GM12878 (cell line): ENCODE data around the gene OPN4. TPM values are rescaled to one million over a fixed set of nuclear protein-coding genes. Genes with fewer than 3 reads are reported as not detected.

Source experiments
- ATAC-seq: fragments of 200-7000 bp; cut with Tn5 transposase; 3 replicates; pipeline ENCODE4 v1.9.1; 2020; ENCODE audit warnings: mild to moderate bottlenecking, moderate library complexity
- BruUV-seq: library from RNA; stranded (reverse); fragments of 400-500 nt; replicated peaks from 2 replicates; lab custom pipeline; 2021; lab: Mats Ljungman, UMichigan
- CTCF ChIA-PET: fragments of 300-600 bp; sonication (Branson Sonifier 250); formaldehyde crosslinking; extraction: SDS; loops from one replicate; lab custom pipeline; 2021; ENCODE audit warnings: inconsistent platforms; lab: Yijun Ruan, JAX
- POLR2A ChIA-PET: fragments of 350-600 bp; formaldehyde crosslinking; extraction: SDS; loops from one replicate; lab custom pipeline; 2021; ENCODE audit warnings: inconsistent platforms; lab: Charles Lee
- RAD21 ChIA-PET: fragments of 300-600 bp; sonication (Branson Sonifier 250); formaldehyde crosslinking; loops from one replicate; lab custom pipeline; 2023; ENCODE audit warnings: antibody characterized with exemption; ENCODE audit not compliant: unreplicated experiment; lab: Charles Lee
- SMC1A ChIA-PET: fragments of 300-600 bp; sonication (Branson Sonifier 250); formaldehyde crosslinking; loops from one replicate; lab custom pipeline; 2023; ENCODE audit not compliant: unreplicated experiment, uncharacterized antibody; lab: Charles Lee
- DNase-seq: peaks from one replicate; pipeline ENCODE4 v3.0.0-alpha.2; 2011; ENCODE audit warnings: low read depth, low spot score
- FAIRE-seq: peaks from 3 replicates; lab custom pipeline; 2011; peaks lifted over from hg19 to GRCh38; lab: Jason Lieb, UNC
- H2AFZ ChIP-seq: 2 replicates; pipeline ENCODE4 v1.6.0; 2011; ENCODE audit warnings: low read depth, low read length, control low read depth; ENCODE audit not compliant: control insufficient read depth
- H3K27ac ChIP-seq: 2 replicates; pipeline ENCODE4 v1.5.1; 2011; ENCODE audit warnings: control low read depth; ENCODE audit not compliant: control insufficient read depth, insufficient read depth
- H3K27me3 ChIP-seq, 2 experiments: replicated peaks in 1 of 2; 2 replicates each; pipeline versions ENCODE4 v1.6.0 to v1.6.1; 2011; ENCODE audit warnings: low read length in 1 of 2; ENCODE audit not compliant: control insufficient read depth in 2 of 2, insufficient read depth in 2 of 2
- H3K36me3 ChIP-seq, 2 experiments: 2 replicates each; pipeline ENCODE4 v1.5.1; 2011; ENCODE audit warnings: low read length in 1 of 2; ENCODE audit not compliant: control insufficient read depth in 2 of 2, insufficient read depth in 2 of 2
- H3K4me1 ChIP-seq: 2 replicates; pipeline ENCODE4 v1.6.1; 2011; ENCODE audit warnings: mild to moderate bottlenecking, low read length, moderate library complexity, mixed read lengths; ENCODE audit not compliant: control insufficient read depth, insufficient read depth
- H3K4me2 ChIP-seq: 2 replicates; pipeline ENCODE4 v1.6.0; 2011; ENCODE audit warnings: control low read depth; ENCODE audit not compliant: control insufficient read depth, insufficient read depth
- H3K4me3 ChIP-seq: fragments of 200-600 bp; sonication (generic); 2 replicates; pipeline ENCODE4 v1.5.1; 2016
- H3K79me2 ChIP-seq: 2 replicates; pipeline ENCODE4 v1.6.0; 2011; ENCODE audit warnings: low read length; ENCODE audit not compliant: control insufficient read depth, insufficient read depth
- H3K9ac ChIP-seq: 2 replicates; pipeline ENCODE4 v1.8.0; 2011; ENCODE audit warnings: low read length, control low read depth, mixed read lengths; ENCODE audit not compliant: control insufficient read depth, insufficient read depth
- H3K9me3 ChIP-seq: replicated peaks from 3 replicates; pipeline ENCODE4 v1.5.1; 2011; ENCODE audit warnings: mild to moderate bottlenecking, low read length; ENCODE audit not compliant: control insufficient read depth, insufficient read depth
- H4K20me1 ChIP-seq: 2 replicates; pipeline ENCODE4 v1.6.0; 2011; ENCODE audit not compliant: control insufficient read depth, insufficient read depth
- DPF2 ChIP-seq: fragments of 450-650 bp; IDR thresholded peaks from 2 replicates; pipeline ENCODE4 v1.6.1; 2017; ENCODE audit warnings: mild to moderate bottlenecking
- GATAD2B ChIP-seq: fragments of 450-650 bp; conservative IDR thresholded peaks from 2 replicates; pipeline ENCODE4 v1.6.1; 2017; ENCODE audit warnings: low read depth, mild to moderate bottlenecking, moderate library complexity
- HDGF ChIP-seq: fragments of 450-650 bp; IDR thresholded peaks from 2 replicates; pipeline ENCODE4 v1.6.1; 2016; ENCODE audit warnings: antibody characterized with exemption
- IKZF1 ChIP-seq: fragments of 450-650 bp; conservative IDR thresholded peaks from 2 replicates; pipeline ENCODE4 v1.6.1; 2017; ENCODE audit warnings: antibody characterized with exemption, mild to moderate bottlenecking
- IKZF2 ChIP-seq, 2 experiments: fragments of 450-650 bp; IDR thresholded peaks; 2 replicates each; pipeline ENCODE4 v1.6.1; 2017; ENCODE audit warnings: mild to moderate bottlenecking in 2 of 2, moderate library complexity in 2 of 2
- KDM1A ChIP-seq: fragments of 200-600 bp; sonication (generic); IDR thresholded peaks from 2 replicates; pipeline ENCODE4 v1.6.1; 2016; ENCODE audit warnings: borderline replicate concordance
- MEF2B ChIP-seq: fragments of 450-650 bp; IDR thresholded peaks from 2 replicates; pipeline ENCODE4 v1.6.1; 2018; ENCODE audit warnings: mild to moderate bottlenecking, moderate library complexity; ENCODE audit not compliant: partially characterized antibody, poor library complexity, severe bottlenecking
- RUNX3 ChIP-seq: IDR thresholded peaks from 2 replicates; pipeline ENCODE4 v1.6.1; 2012; ENCODE audit warnings: low read length, inconsistent platforms
- ZNF687 ChIP-seq: fragments of 450-650 bp; IDR thresholded peaks from 2 replicates; pipeline ENCODE4 v1.6.1; 2017; ENCODE audit warnings: mild to moderate bottlenecking, moderate library complexity
- WGBS: methylation state at CpG from one replicate; pipeline ENCODE4 v1.1.6; 2016; ENCODE audit warnings: low lambda C conversion rate; ENCODE audit not compliant: insufficient replicate concordance, insufficient coverage; ENCODE audit errors: missing lambda C conversion rate; 5-methylcytosine and 5-hydroxymethylcytosine counted together
- in situ Hi-C: fragments of 300-500 bp; cut with MboI; formaldehyde crosslinking; loops from 9 replicates; pipeline ENCODE4 v1.14.3; 2018; ENCODE audit warnings: mixed read lengths
- intact Hi-C: fragments of 100-400 bp; cut with micrococcal nuclease; formaldehyde crosslinking; loops from one replicate; pipeline ENCODE4 v1.14.2; 2022; ENCODE audit not compliant: unreplicated experiment
- polyA plus RNA-seq, 11 experiments: library from polyadenylated mRNA; depleted of rRNA in 4 of 11; unstranded in 6 of 11; stranded (reverse) in 5 of 11; fragments of >200 nt; fragmentation: Nextera tagmentation in 4 of 11; fragmentation: Illumina TruSeq in 1 of 11; extraction: Ambion mirVana in 4 of 11; extraction: Trizol in 1 of 11; gene quantifications; 1 replicate in 1 of 11; 2 replicates in 10 of 11; pipeline versions ENCODE4 v1.2.1 to v1.2.3, GENCODE V29; 2011 to 2016; ENCODE audit warnings: inconsistent platforms in 2 of 11, missing spikeins in 2 of 11, low read depth in 1 of 11
- total RNA-seq, 4 experiments: library from RNA; depleted of rRNA in 3 of 4; stranded (reverse); fragments of >200 nt in 3 of 4; fragmentation: Illumina TruSeq in 1 of 4; extraction: Trizol in 1 of 4; gene quantifications; 2 replicates each; pipeline versions ENCODE4 v1.2.1 to v1.2.3, GENCODE V29; 2013 to 2021

Gene OPN4
- total and polyA plus RNA-seq, 10 of the 15 experiments (the other 5 are each of a cell fraction or from before 2014, with no cell fraction given): not detected

- intact Hi-C loops: no loop called here
- Histone ChIP-seq H3K9ac (no peak overlapping the region), H3K9me3 (no peaks in the 10 kb centered on the region), H3K27ac (no peak overlapping the region), H3K79me2 (no peaks in the 10 kb centered on the region), H3K27me3 (no peaks in the 10 kb centered on the region; a peak in 1 of 4 replicates), H3K4me1 (no peaks in the 10 kb centered on the region), H4K20me1 (no peaks in the 10 kb centered on the region), H2AFZ (no peak overlapping the region), H3K36me3 (no peaks in the 10 kb centered on the region), H3K4me3 (no peak overlapping the region), H3K4me2 (no peak overlapping the region)
- in situ Hi-C loops: no loop called here
- WGBS: 19% methylated on average over 12 of the region's 12 CpGs
- ChIA-PET POLR2A (interaction anchor here (0.5 kb wide), 1 partner anchor 212 kb away, joined by 3 read pairs; no protein-coding TSS in a partner anchor), RAD21 (interaction anchor here (0.7 to 1.7 kb wide), 3 partner anchors 27 to 87 kb away, joined by 3 to 7 read pairs (median 3); no protein-coding TSS in a partner anchor), SMC1A (interaction anchor here (2.1 to 2.4 kb wide), 2 partner anchors 12 to 30 kb away, joined by 7 to 13 read pairs; no protein-coding TSS in a partner anchor), CTCF (interaction anchor here (1.4 to 2.3 kb wide), 3 partner anchors 12 to 30 kb away, joined by 4 to 7 read pairs (median 4); no protein-coding TSS in a partner anchor)
- TF ChIP-seq IKZF1 (peak; percentile 72), HDGF (no peak), GATAD2B (peak; percentile 67; the same call in 1 of the 2 replicates), IKZF2 (IDR thresholded peaks at IDR 0.05) (peak; percentile 58 to 74; a peak in 3 of 4 replicates), KDM1A (no peak), DPF2 (peak; percentile 44; the same call in 1 of the 2 replicates), RUNX3 (peak; percentile 11; the same call in 1 of the 2 replicates), MEF2B (peak; percentile 81), ZNF687 (peak; percentile 56)
- FAIRE-seq (no peak), DNase-seq (no peak), ATAC-seq (peak; percentile 19)
- no TSS peak for BruUV-seq
Observed at GRCh38 chr10:86671985-86672710, 17.8 kb downstream of the OPN4 start.
